ENCODE results near the gene CENPVL2. TPM values are rescaled to one million over a fixed set of nuclear protein-coding genes. Genes with fewer than 3 reads are reported as not detected.
"Not testable (repeated sequence)": the region's sequence is repeated elsewhere in the genome, so short reads cannot be mapped to it uniquely, and the experiment has no call there.

Gene CENPVL2
- total RNA-seq, 1 donor from 2014 or later: not detected

- no peak overlapping the region for H3K4me3 ChIP-seq
- H3K4me1 ChIP-seq: no peaks in the 10 kb centered on the region
- no peaks in the 10 kb centered on the region for H3K36me3 ChIP-seq
- ATAC-seq: no peak
- H3K27me3 ChIP-seq: no peaks in the 10 kb centered on the region
- intact Hi-C loops (cut with DNase I): no loop called here
- H3K9me3 ChIP-seq: no peaks in the 10 kb centered on the region
- DNase-seq: no peak
- no peak overlapping the region for H3K27ac ChIP-seq
- no peak for TF ChIP-seq CTCF (IDR thresholded peaks at IDR 0.05)
Observed at GRCh38 chrX:51665981-51666380, 16.6 kb downstream of the CENPVL2 start.

DNA sequence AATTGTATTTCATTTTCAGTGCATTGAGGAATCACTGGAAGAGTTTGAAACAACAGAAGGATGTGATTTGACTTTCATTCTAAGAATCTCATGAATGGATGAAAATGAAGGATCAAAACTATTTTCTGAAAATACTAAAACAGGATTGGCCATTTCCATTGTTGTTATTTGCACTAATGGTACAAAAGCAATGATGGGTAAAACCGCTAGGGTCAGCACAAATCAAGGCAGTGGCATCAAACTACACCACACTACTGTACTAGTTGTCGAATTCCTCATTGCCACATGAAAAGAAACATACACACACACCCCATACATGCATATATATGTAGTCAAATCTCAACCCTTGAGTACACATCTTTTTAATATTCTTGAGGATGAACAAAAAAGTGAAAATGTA, 39.3 kb downstream of the CENPVL2 start:
- DNase-seq: no peak
- no peaks in the 10 kb centered on the region for H3K9me3 ChIP-seq
- intact Hi-C loops (cut with DNase I): no loop called here
- H3K27ac ChIP-seq: no peak overlapping the region
- no peak for ATAC-seq
- H3K4me1 ChIP-seq: no peaks in the 10 kb centered on the region
- H3K4me3 ChIP-seq: no peak overlapping the region
- H3K36me3 ChIP-seq: no peaks in the 10 kb centered on the region
- H3K27me3 ChIP-seq: no peaks in the 10 kb centered on the region
- TF ChIP-seq CTCF (IDR thresholded peaks at IDR 0.05): no peak

GRCh38 chrX:51641421-51642021, 41.1 kb downstream of the CENPVL2 start:
- TF ChIP-seq CTCF (IDR thresholded peaks at IDR 0.05): peak; percentile 26
- Histone ChIP-seq H3K27ac (no peak overlapping the region), H3K36me3 (no peaks in the 10 kb centered on the region), H3K4me1 (no peaks in the 10 kb centered on the region), H3K4me3 (no peak overlapping the region), H3K27me3 (no peaks in the 10 kb centered on the region), H3K9me3 (no peaks in the 10 kb centered on the region)
- DNase-seq (no peak), ATAC-seq (peak; percentile 49)
- intact Hi-C loops (cut with DNase I): no loop called here

GRCh38 chrX:51636511-51636910, 46.1 kb downstream of the CENPVL2 start:
- H3K4me3 ChIP-seq, H3K27me3 ChIP-seq: not testable (repeated sequence)

More at GRCh38 chrX:51636511-51636910, 46.1 kb downstream of the CENPVL2 start:
- ATAC-seq; H3K4me1 ChIP-seq; DNase-seq; H3K36me3 ChIP-seq; H3K9me3 ChIP-seq; H3K27ac ChIP-seq; intact Hi-C loops (cut with DNase I): not testable (repeated sequence)

Other genes with a start within 250 kb of the CENPVL2 start
- gene NUDT11, start 186.2 kb downstream of the CENPVL2 start, total RNA-seq: 0.64 TPM
- not detected for gene CENPVL3, start 63.9 kb downstream of the CENPVL2 start, total RNA-seq
- not detected for gene CENPVL1, start 27.7 kb upstream of the CENPVL2 start, total RNA-seq
- gene GSPT2, start 60.6 kb upstream of the CENPVL2 start, total RNA-seq: 10.4 TPM
- gene MAGED1, start 210.8 kb upstream of the CENPVL2 start, total RNA-seq: 66.3 TPM

Measured in upper lobe of right lung (tissue), 1 donor.